Endothelial cell (in vitro differentiated cells): ENCODE data around the gene TPP1. TPM values are rescaled to one million over a fixed set of nuclear protein-coding genes. Genes with fewer than 3 reads are reported as not detected.
A peak's percentile ranks its signal among the peaks of the same experiment; 100 is the strongest.

Experiments used
- DNase-seq: peaks from one replicate; pipeline ENCODE4 v3.0.0; 2021; ENCODE audit warnings: low spot score
- H3K27ac Mint-ChIP-seq: one replicate; pipeline ENCODE4 v1.8.0; 2021; ENCODE audit warnings: mixed read lengths, inconsistent platforms; ENCODE audit not compliant: unreplicated experiment
- H3K27me3 Mint-ChIP-seq: one replicate; pipeline ENCODE4 v1.8.0; 2021; ENCODE audit warnings: mild to moderate bottlenecking, moderate library complexity, mixed read lengths, inconsistent platforms; ENCODE audit not compliant: unreplicated experiment
- H3K36me3 Mint-ChIP-seq: one replicate; pipeline ENCODE4 v1.8.0; 2021; ENCODE audit warnings: mild to moderate bottlenecking, low read depth, mixed read lengths, inconsistent platforms; ENCODE audit not compliant: unreplicated experiment
- H3K4me1 Mint-ChIP-seq: one replicate; pipeline ENCODE4 v1.8.0; 2021; ENCODE audit warnings: mild to moderate bottlenecking, mixed read lengths, inconsistent platforms; ENCODE audit not compliant: unreplicated experiment
- H3K4me3 Mint-ChIP-seq: one replicate; pipeline ENCODE4 v1.8.0; 2021; ENCODE audit warnings: mild to moderate bottlenecking, mixed read lengths, inconsistent platforms; ENCODE audit not compliant: unreplicated experiment
- H3K9me3 Mint-ChIP-seq: one replicate; pipeline ENCODE4 v1.8.0; 2021; ENCODE audit warnings: mixed read lengths, inconsistent platforms; ENCODE audit not compliant: unreplicated experiment
- total RNA-seq: library from RNA; stranded (reverse); fragmentation: NEBNext Ultra II Directional; extraction: Animal tissue kit (Norgen Biotek cat#: 25700); gene quantifications from one replicate; pipeline ENCODE4 v1.2.1, GENCODE V29; 2021; ENCODE audit not compliant: unreplicated experiment
- TF ChIP-seq, protein P1 (sequence below): fragments of 200-600 bp; sonication (generic); IDR thresholded peaks from one replicate; pipeline ENCODE4 v1.5.0; 2021; ENCODE audit warnings: antibody characterized with exemption; ENCODE audit not compliant: unreplicated experiment

Gene TPP1
- total RNA-seq, 1 donor from 2014 or later = 52.9 TPM

DNA sequence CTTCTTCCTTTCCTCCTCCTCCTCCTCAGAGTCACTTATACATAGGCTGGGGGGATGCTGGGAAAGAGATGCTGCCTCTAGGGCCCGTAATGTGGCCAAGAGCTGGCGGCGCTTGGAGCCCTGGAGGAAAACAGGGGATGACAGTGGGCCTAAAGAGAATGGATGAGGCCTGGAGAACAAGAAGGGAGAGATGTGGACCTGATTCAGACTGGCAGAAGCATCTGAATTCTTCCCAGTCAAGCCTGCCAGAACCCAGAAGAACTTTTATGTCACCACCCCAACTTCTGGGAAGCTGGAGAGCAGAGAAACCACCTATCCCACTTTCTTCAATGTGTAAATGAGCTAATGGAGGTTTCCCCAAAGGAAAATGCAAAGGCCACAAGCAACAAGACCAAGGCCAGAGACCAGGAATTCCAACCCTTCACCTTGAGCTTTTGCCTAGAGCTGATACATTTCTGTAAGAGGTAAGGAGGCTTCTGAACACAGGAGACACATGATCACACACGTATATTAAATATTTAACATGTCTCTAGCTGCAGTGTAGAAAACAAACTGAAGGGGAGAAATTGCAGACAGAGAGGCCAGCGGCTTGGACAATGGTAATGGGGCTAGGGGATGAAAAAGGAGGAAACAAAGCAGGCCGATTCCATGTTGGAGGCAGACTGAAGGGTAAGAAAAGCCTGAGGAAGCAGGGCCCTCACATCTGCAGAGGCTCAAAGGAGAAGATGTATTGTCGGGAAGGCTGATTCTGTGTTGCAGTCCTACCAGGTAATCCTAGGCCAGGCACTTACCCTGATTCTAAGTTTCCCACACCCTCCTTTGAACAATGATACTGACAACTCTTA is 16.9 kb downstream of the TPP1 start:
- TF ChIP-seq, protein P1, sequence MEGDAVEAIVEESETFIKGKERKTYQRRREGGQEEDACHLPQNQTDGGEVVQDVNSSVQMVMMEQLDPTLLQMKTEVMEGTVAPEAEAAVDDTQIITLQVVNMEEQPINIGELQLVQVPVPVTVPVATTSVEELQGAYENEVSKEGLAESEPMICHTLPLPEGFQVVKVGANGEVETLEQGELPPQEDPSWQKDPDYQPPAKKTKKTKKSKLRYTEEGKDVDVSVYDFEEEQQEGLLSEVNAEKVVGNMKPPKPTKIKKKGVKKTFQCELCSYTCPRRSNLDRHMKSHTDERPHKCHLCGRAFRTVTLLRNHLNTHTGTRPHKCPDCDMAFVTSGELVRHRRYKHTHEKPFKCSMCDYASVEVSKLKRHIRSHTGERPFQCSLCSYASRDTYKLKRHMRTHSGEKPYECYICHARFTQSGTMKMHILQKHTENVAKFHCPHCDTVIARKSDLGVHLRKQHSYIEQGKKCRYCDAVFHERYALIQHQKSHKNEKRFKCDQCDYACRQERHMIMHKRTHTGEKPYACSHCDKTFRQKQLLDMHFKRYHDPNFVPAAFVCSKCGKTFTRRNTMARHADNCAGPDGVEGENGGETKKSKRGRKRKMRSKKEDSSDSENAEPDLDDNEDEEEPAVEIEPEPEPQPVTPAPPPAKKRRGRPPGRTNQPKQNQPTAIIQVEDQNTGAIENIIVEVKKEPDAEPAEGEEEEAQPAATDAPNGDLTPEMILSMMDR = no peak
- Mint-ChIP-seq H3K27ac (peak overlapping the region; percentile 68), H3K36me3 (peaks cover 37% of the 10 kb centered on the region), H3K27me3 (peaks cover 10% of the 10 kb centered on the region), H3K9me3 (no peaks in the 10 kb centered on the region), H3K4me1 (peaks cover 25% of the 10 kb centered on the region), H3K4me3 (peak overlapping the region; percentile 53)
- peak; percentile 1 for DNase-seq

DNA sequence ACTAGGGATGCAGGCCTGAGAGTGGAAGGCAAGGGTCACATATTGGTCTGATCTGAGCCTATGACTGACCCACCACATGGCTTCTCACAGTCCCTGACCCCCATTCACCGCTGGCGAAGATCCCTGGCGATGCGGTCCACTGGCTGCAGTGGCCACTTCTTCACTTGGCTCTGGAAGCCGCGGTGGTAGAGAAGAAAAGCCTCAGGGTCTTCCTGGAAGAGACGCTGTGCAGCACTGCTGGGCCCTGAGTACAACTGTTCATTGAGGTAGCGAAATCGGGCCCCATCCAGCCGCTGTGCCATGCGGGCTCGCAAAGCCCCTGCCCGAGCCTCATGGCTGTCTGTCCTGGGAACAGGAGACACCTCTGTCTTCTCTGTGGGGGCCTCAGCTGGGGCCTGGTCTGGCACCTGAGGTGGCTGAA is 18.2 kb downstream of the TPP1 start:
- Mint-ChIP-seq H3K4me3 (peak overlapping the region; percentile 23), H3K9me3 (no peaks in the 10 kb centered on the region), H3K27me3 (peaks cover 10% of the 10 kb centered on the region), H3K4me1 (peaks cover 14% of the 10 kb centered on the region), H3K27ac (no peak overlapping the region), H3K36me3 (peaks cover 33% of the 10 kb centered on the region)
- TF ChIP-seq, protein P1 = no peak
- DNase-seq = peak; percentile 2

DNA sequence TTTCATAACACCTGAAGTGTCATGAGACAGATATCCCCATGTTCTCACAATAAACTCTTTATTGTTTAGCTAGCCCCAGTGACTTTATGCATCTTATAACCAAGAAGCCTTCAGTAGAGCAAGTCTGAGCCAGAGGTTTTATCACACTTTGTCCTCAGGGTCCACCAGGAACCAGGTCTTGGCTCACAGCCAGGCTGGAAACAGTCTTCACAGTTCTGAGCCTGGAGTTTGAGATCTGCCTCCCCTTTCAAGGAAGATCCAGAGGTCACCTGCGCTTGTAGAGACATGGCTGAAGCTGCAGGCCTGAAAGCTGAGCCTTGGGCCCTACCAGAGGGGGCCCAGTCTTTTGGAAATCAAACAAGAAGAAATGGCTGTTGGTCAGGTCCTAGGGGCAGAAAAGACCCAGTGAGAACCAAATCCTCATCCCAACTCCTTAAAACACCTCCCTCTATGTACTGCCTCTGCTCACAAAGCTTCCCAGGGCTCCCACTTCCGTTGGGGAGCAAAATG is 19.3 kb downstream of the TPP1 start:
- TF ChIP-seq, protein P1 = no peak
- Mint-ChIP-seq H3K4me1 (peaks cover 9% of the 10 kb centered on the region), H3K36me3 (peaks cover 31% of the 10 kb centered on the region), H3K4me3 (peak overlapping the region; percentile 38), H3K9me3 (no peaks in the 10 kb centered on the region), H3K27me3 (peaks cover 7% of the 10 kb centered on the region), H3K27ac (no peak overlapping the region)
- no peak for DNase-seq

DNA sequence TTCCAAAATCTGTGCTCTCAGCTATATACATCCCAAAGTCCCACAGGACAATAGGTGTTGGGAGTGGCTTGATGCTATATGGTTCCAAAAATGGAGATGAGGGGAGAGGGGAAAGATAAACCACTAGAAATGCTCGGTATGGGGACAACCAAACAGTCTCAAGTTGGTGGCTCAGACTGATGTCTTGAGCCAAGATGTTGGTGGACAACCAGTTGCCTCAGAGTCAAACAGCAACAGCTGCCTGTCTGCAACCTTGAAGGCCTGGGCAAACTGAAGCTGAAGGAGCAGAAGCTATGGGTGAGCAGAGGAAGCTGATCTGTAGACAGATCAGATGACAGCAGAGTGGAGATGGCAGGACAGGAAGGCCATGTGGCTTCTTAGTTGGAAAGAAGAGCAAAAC is 19.8 kb downstream of the TPP1 start:
- H3K9me3 Mint-ChIP-seq = no peaks in the 10 kb centered on the region
- TF ChIP-seq, protein P1 = no peak
- H3K27me3 Mint-ChIP-seq = peaks cover 7% of the 10 kb centered on the region
- H3K4me3 Mint-ChIP-seq = peak overlapping the region; percentile 38
- peaks cover 31% of the 10 kb centered on the region for H3K36me3 Mint-ChIP-seq
- peaks cover 12% of the 10 kb centered on the region for H3K4me1 Mint-ChIP-seq
- peak; percentile 1 for DNase-seq
- no peak overlapping the region for H3K27ac Mint-ChIP-seq

DNA sequence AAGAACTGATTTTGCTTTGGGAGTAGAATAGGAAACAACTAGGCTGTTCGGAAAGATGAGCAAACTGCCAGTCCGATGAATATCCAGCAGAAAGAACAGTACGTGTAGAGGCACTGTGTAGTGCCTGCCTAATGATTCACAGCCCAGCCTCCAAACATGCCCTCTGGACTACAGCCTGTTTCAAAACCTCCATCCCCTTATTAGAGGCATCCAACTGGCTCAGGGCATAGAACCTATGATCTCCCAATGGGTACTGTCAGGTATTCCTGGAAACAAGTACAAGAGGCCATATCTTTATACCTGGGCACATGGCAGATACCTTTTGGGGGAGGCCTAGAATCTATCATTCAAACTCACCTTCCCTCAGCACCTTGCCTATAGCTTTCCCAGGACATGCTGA is 20.7 kb downstream of the TPP1 start:
- H3K9me3 Mint-ChIP-seq = no peaks in the 10 kb centered on the region
- H3K4me3 Mint-ChIP-seq = no peak overlapping the region
- peaks cover 35% of the 10 kb centered on the region for H3K36me3 Mint-ChIP-seq

More for the DNA sequence above, 20.7 kb downstream of the TPP1 start:
- no peak for DNase-seq
- no peak overlapping the region for H3K27ac Mint-ChIP-seq
- peaks cover 16% of the 10 kb centered on the region for H3K4me1 Mint-ChIP-seq
- peaks cover 11% of the 10 kb centered on the region for H3K27me3 Mint-ChIP-seq
- TF ChIP-seq, protein P1 = no peak
